GM19238 (cell line): Measurements from ENCODE around the gene GSK3A.

Experiments used
- DNase-seq: peaks from one replicate; pipeline ENCODE4 v3.0.0; 2011; ENCODE audit warnings: low spot score; ENCODE audit not compliant: insufficient read length

GSK3A gene

GRCh38 chr19:42242512-42243409 lies at the start of gene GSK3A:
GSK3A (minus strand) TSS chr19:42242602; CDS start chr19:42242465, 137 bp downstream.
- DNase-seq, result peak; percentile 92

DNA sequence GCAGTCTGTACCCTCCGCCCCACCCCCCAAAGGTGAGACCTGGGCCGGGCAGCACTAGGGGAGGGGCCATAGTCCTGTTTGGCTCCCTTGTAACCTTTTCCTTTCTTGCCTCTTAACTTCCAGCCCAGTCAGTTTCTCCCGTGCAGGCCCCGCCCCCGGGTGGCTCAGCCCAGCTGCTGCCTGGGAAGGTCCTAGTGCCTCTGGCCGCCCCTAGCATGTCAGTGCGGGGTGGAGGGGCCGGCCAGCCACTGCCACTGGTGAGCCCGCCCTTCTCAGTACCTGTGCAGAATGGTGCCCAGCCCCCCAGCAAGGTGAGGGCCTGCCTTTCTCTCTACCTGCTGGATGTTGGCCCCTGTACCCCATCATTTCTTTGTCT lies 49.0 kb upstream of the GSK3A start:
- DNase-seq, result no peak

DNA sequence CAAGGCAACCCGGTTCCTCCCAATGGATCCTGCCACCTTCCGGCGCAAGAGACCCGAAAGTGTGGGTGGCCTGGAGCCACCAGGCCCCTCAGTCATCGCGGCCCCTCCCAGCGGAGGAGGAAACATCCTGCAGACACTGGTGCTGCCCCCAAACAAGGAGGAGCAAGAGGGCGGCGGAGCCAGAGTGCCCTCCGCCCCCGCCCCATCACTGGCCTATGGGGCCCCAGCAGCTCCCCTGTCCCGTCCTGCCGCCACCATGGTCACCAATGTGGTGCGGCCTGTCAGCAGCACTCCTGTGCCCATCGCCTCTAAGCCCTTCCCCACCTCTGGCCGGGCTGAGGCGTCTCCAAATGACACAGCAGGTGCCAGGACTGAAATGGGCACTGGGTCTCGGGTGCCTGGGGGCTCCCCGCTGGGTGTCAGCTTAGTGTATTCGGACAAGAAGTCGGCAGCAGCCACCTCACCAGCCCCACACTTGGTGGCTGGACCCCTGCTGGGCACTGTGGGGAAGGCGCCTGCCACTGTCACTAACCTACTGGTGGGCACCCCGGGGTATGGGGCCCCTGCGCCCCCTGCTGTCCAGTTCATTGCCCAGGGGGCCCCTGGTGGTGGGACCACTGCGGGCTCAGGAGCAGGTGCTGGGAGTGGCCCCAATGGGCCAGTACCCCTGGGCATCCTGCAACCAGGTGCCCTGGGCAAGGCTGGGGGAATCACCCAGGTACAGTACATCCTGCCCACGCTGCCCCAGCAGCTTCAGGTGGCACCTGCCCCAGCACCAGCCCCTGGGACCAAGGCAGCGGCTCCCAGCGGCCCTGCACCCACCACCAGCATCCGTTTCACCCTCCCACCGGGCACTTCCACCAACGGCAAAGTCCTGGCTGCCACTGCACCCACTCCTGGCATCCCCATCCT lies 48.4 kb upstream of the GSK3A start:
- DNase-seq, result peak; percentile 56

DNA sequence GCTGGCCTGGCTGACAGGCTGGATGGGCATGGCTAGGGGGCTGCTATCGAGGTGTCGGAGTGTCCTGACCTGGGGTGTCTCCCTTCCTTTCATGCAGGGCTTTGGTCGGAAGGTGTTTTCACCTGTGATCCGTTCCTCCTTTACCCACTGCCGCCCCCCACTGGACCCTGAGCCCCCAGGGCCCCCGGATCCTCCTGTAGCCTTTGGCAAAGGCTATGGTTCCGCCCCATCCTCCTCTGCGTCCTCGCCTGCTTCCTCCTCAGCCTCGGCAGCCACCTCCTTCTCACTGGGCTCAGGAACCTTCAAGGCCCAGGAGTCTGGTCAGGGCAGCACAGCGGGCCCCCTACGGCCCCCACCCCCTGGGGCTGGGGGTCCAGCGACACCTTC lies 47.7 kb upstream of the GSK3A start:
- no peak for DNase-seq

GRCh38 chr19:42289556-42290041 lies 47.2 kb upstream of the GSK3A start:
- no peak for DNase-seq

GRCh38 chr19:42288881-42289555 lies 46.6 kb upstream of the GSK3A start:
- DNase-seq, result no peak

DNA sequence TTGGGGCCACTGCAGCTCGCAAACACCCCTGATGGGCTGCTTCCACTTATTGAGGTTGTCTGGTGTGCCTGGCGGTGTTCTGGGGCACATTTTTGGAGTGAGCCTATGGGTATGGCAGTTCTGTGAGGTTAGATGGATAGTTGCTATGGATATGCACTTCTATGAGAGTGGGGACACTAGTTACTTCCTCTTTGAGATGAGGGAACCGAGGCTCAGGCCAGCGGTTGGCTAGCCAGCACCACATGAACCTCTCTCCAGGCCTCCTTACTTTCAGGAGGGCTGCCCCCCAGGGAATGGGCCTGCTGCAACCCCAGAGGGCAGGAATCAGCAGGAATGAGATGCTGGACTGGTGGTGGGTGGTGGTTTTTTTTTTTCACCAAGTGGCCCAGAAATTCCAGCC lies 46.0 kb upstream of the GSK3A start:
- DNase-seq, result no peak

- no peak for DNase-seq
These were observed 45.4 kb upstream of the GSK3A start for GRCh38 chr19:42287827-42288107.

GRCh38 chr19:42287017-42287826 lies 44.8 kb upstream of the GSK3A start:
- no peak for DNase-seq

DNA sequence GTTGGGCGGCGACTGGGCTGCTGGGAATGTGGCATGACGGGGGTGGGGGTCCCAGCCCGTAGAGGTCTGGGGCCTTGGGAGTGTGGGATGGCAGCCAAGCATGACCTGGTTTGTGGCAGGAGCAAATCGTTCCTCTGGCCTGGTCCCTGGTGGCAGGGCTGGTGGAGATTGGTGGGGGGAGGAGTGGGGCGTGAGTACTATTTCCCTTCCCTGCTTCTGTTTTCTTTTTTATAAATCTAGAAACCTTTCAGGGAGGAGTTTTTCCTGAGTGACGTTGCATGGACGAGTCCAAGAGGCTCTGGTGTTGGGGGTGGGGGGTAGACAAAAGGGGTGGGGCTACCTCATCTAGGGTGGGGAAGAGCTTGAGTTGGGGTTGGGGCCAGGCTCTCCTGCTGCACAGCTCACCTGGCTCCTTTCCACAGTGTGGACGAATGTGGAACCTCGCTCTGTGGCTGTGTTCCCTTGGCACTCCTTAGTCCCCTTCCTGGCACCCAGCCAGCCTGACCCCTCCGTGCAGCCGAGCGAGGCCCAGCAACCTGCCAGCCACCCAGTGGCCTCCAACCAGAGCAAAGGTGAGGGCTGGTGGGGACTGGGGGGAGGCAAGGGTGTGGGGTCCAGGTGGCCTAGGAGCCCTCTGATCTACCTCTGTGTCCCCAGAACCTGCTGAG lies 44.1 kb upstream of the GSK3A start:
- peak; percentile 55 for DNase-seq

- no peak for DNase-seq
These were observed 43.6 kb upstream of the GSK3A start for GRCh38 chr19:42285988-42286348.

DNA sequence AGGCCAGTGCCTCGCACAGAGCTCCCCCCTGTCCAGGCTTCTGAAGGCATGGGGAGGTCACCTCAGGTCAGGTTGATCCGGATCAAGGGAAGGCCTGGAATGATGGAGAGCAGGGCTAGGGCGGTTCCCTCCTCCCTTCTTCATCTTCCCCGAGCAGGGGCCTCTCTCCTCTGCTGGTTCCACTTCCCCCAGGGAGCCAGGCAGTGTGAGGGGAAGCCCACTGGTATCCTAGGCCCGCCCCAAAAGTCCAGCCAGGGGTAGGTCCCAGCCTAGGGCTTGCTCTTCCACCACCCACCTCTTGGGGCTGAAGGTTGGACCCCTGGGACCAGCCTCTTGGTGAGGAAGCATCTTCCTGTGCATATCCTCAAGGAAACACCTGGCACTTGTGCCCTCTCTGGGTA lies 43.1 kb upstream of the GSK3A start:
- peak; percentile 61 for DNase-seq

DNA sequence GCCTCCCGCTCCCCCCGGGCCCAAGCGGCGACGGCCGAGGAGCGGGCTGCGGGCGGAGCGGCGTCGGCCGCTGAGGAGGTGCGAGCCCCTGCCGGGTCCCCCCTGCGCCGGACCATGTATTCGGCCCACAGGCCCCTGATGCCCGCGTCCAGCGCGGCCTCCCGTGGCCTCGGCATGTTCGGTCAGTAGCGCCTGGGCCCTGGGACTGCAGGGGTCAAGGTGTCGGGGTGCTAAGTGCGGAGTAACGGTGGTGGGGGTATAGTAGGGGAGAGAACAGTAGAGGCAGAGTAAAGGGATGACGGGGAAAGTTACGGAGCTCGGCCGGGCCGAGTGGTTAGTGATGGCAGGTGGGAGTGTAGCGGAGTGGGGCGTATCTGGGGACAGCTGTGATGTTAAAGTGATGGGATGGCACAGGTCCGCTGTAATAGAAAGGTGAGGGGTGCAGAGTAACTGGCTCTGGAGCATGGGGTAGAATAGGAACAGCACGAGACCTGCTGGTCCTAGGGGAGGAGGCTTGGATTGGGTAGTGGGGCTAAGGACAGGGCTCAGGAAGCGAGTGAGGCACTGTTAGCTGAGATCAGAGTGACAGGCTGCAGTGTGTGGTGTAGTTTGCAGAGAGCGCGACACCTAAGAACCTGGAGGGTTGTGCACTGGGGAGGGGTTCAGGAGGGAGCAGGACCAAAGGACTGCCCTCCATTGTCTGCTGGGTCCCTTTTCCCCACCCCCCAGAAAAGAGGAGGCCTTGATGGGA lies 42.4 kb upstream of the GSK3A start:
- no peak for DNase-seq

DNA sequence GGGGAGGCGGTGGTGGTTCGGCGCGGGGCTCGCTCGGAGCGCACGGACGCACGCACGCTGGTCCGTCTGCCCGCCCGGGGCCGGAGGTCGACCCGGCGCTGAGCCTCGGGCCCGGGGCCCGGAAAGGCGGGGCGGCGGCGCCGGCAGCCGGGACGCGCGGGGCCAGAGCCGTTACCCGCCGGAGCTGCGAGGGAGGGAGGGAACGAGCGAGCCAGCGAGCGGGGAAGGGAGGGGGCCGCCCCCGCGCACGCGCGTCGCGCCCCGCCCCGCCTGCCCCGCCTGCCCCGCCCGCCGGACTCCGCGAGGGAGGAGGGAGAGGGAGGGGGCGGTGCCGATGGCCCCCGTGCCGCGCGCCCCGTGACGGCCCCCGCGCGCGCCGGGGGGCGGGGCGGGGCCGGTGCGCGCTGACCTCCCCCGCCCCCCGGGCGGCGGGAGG lies 41.7 kb upstream of the GSK3A start:
- peak; percentile 86 for DNase-seq

- DNase-seq, result peak; percentile 97
These were observed 41.0 kb upstream of the GSK3A start for GRCh38 chr19:42283188-42284065.

- DNase-seq, result no peak
These were observed 40.4 kb upstream of the GSK3A start for GRCh38 chr19:42282819-42283187.

DNA sequence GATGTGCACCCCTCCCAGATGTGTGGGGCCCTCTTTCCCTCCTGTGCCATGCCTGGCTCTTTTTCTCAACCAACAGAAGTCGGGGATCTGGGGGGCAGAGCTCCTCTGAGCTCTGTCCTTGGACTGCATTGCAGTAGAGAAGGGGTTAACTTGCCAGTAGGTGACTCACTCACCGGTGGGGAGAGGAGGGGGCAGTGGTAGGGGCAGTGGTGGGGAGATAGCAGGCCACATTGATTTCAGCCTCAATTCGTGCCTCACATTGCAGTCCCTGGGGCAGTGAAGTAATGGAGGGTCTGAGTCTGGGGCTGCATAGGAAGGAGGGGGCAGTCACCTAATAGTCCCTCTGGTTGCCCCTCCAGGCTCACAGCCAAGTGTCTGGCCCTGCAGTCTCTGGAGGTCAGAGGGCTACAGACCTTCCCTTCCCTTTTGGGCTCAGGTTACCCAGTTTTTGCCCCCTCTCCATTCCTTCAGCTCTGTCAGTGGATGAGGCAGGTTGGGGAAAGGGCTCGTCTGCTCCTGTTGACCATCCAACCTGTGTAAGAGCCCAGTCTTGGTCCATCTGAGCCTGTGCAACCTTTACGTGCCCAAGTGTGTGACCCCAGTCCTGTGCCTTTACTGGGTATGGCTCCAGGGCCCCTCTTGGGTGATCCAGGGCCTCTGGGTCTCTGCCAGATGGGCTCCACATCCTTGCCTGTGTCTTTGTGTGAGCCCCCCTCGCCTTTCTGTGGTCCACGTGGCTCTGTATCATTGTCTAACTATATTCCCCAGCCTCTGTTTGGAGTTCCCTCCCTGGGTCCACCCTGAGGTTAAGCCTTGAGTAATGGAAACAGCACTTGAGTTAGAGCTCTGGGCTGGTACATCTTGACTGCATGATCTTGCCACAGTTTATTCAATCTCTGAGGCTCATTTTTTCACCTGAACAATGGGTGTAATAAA lies 39.7 kb upstream of the GSK3A start:
- no peak for DNase-seq
